ENCODE measurements around the gene ATAD2B. TPM values are rescaled to one million over a fixed set of nuclear protein-coding genes. Genes with fewer than 3 reads are reported as not detected.

Gene ATAD2B
- total RNA-seq, 2 experiments from 2014 or later = 9.4 to 21.7 TPM

GRCh38 chr2:23947350-23947749, 20.4 kb upstream of the ATAD2B start:
- H3K27ac ChIP-seq (ENCODE audit: low read depth, low read length, poor library complexity, severe bottlenecking) = no peak overlapping the region
- BruUV-seq (replicated peaks) = no TSS peak
- H3K9me2 ChIP-seq (ENCODE audit: insufficient read depth, low read length) = no peaks in the 10 kb centered on the region
- H3K79me2 ChIP-seq (ENCODE audit: insufficient read depth, low read depth, low read length) = peaks cover 13% of the 10 kb centered on the region; the same call in 1 of the 2 replicates
- intact Hi-C loops (cut with micrococcal nuclease; ENCODE audit: unreplicated experiment) = loop anchor here (10.0 kb wide), 1 partner anchor 547 kb away; the partner anchor contains the start of gene NCOA1
- ChIA-PET CTCF (ENCODE audit: unreplicated experiment) (no interaction called here), POLR2A (interaction anchor here (0.8 kb wide), 1 partner anchor 177 kb away, joined by 4 read pairs; no protein-coding TSS in a partner anchor)
- no peak overlapping the region for H3K4me2 ChIP-seq (ENCODE audit: low read length)
- H4K20me1 ChIP-seq (ENCODE audit: insufficient read depth, low read length) = no peaks in the 10 kb centered on the region; the same call in 1 of the 2 replicates
- H3K4me3 ChIP-seq (ENCODE audit: low read depth, low read length, poor library complexity, severe bottlenecking) = no peak overlapping the region
- no peak for DNase-seq (ENCODE audit: low spot score)
- H3K9me3 ChIP-seq (ENCODE audit: low read length) = no peaks in the 10 kb centered on the region
- peaks cover 6% of the 10 kb centered on the region; the same call in 1 of the 2 replicates for H3K36me3 ChIP-seq (ENCODE audit: insufficient read depth, low read length)
- no peak overlapping the region for H2AFZ ChIP-seq (ENCODE audit: low read length)
- no peak for TF ChIP-seq CTCF (conservative IDR thresholded peaks at IDR 0.05; ENCODE audit: low read length)
- no peak for TF ChIP-seq EZH2phosphoT487 (IDR thresholded peaks at IDR 0.05; ENCODE audit: borderline replicate concordance, low read depth, low read length)
- H3K4me1 ChIP-seq (ENCODE audit: insufficient read depth, low read length, poor library complexity, severe bottlenecking) = no peaks in the 10 kb centered on the region

GRCh38 chr2:23944976-23945375, 18.1 kb upstream of the ATAD2B start:
- no TSS peak for BruUV-seq (replicated peaks)
- no peak overlapping the region for H3K27ac ChIP-seq (ENCODE audit: low read depth, low read length, poor library complexity, severe bottlenecking)
- TF ChIP-seq CTCF (conservative IDR thresholded peaks at IDR 0.05; ENCODE audit: low read length) (no peak), EZH2phosphoT487 (IDR thresholded peaks at IDR 0.05; ENCODE audit: borderline replicate concordance, low read depth, low read length) (no peak)
- intact Hi-C loops (cut with micrococcal nuclease; ENCODE audit: unreplicated experiment) = loop anchor here (10.0 kb wide), 1 partner anchor 550 kb away; the partner anchor contains the start of gene NCOA1
- H3K9me2 ChIP-seq (ENCODE audit: insufficient read depth, low read length) = no peaks in the 10 kb centered on the region
- ChIA-PET CTCF (ENCODE audit: unreplicated experiment) (no interaction called here), POLR2A (interaction anchor here (0.6 to 1.3 kb wide), 4 partner anchors 17 to 98 kb away, joined by 3 to 7 read pairs (median 4); no protein-coding TSS in a partner anchor)
- no peak overlapping the region for H2AFZ ChIP-seq (ENCODE audit: low read length)
- H3K4me3 ChIP-seq (ENCODE audit: low read depth, low read length, poor library complexity, severe bottlenecking) = no peak overlapping the region
- no peak for DNase-seq (ENCODE audit: low spot score)
- peaks cover 6% of the 10 kb centered on the region; the same call in 1 of the 2 replicates for H3K36me3 ChIP-seq (ENCODE audit: insufficient read depth, low read length)
- no peaks in the 10 kb centered on the region; the same call in 1 of the 2 replicates for H4K20me1 ChIP-seq (ENCODE audit: insufficient read depth, low read length)
- H3K4me2 ChIP-seq (ENCODE audit: low read length) = no peak overlapping the region
- H3K9me3 ChIP-seq (ENCODE audit: low read length) = no peaks in the 10 kb centered on the region
- H3K79me2 ChIP-seq (ENCODE audit: insufficient read depth, low read depth, low read length) = peaks cover 25% of the 10 kb centered on the region
- peaks cover 8% of the 10 kb centered on the region for H3K4me1 ChIP-seq (ENCODE audit: insufficient read depth, low read length, poor library complexity, severe bottlenecking)

GRCh38 chr2:23944527-23944926, 17.6 kb upstream of the ATAD2B start:
- Histone ChIP-seq H3K79me2 (ENCODE audit: insufficient read depth, low read depth, low read length) (peaks cover 25% of the 10 kb centered on the region), H3K36me3 (ENCODE audit: insufficient read depth, low read length) (peaks cover 6% of the 10 kb centered on the region; the same call in 1 of the 2 replicates), H3K4me1 (ENCODE audit: insufficient read depth, low read length, poor library complexity, severe bottlenecking) (peaks cover 12% of the 10 kb centered on the region), H4K20me1 (ENCODE audit: insufficient read depth, low read length) (no peaks in the 10 kb centered on the region; the same call in 1 of the 2 replicates), H2AFZ (ENCODE audit: low read length) (no peak overlapping the region), H3K9me3 (ENCODE audit: low read length) (no peaks in the 10 kb centered on the region), H3K9me2 (ENCODE audit: insufficient read depth, low read length) (no peaks in the 10 kb centered on the region), H3K4me3 (ENCODE audit: low read depth, low read length, poor library complexity, severe bottlenecking) (no peak overlapping the region), H3K4me2 (ENCODE audit: low read length) (no peak overlapping the region), H3K27ac (ENCODE audit: low read depth, low read length, poor library complexity, severe bottlenecking) (no peak overlapping the region)
- no peak for DNase-seq (ENCODE audit: low spot score)
- ChIA-PET POLR2A (interaction anchor here (0.6 to 1.3 kb wide), 2 partner anchors 20 to 52 kb away, joined by 5 to 7 read pairs; no protein-coding TSS in a partner anchor), CTCF (ENCODE audit: unreplicated experiment) (no interaction called here)
- BruUV-seq (replicated peaks) = no TSS peak
- intact Hi-C loops (cut with micrococcal nuclease; ENCODE audit: unreplicated experiment) = loop anchor here (10.0 kb wide), 1 partner anchor 550 kb away; the partner anchor contains the start of gene NCOA1
- no peak for TF ChIP-seq EZH2phosphoT487 (IDR thresholded peaks at IDR 0.05; ENCODE audit: borderline replicate concordance, low read depth, low read length)

Measured in OCI-LY7 (cell line).